CD4-positive, alpha-beta T cell treated with Interleukin-10 for 1 hour (primary cell): ENCODE measurements around the gene AGR2.
"Not testable (repeated sequence)": the region's sequence is repeated elsewhere in the genome, so short reads cannot be mapped to it uniquely, and the experiment has no call there.

Experiments used
- DNase-seq: peaks from one replicate; pipeline ENCODE4 v3.0.0-alpha.2; 2020

AGR2 gene

DNA sequence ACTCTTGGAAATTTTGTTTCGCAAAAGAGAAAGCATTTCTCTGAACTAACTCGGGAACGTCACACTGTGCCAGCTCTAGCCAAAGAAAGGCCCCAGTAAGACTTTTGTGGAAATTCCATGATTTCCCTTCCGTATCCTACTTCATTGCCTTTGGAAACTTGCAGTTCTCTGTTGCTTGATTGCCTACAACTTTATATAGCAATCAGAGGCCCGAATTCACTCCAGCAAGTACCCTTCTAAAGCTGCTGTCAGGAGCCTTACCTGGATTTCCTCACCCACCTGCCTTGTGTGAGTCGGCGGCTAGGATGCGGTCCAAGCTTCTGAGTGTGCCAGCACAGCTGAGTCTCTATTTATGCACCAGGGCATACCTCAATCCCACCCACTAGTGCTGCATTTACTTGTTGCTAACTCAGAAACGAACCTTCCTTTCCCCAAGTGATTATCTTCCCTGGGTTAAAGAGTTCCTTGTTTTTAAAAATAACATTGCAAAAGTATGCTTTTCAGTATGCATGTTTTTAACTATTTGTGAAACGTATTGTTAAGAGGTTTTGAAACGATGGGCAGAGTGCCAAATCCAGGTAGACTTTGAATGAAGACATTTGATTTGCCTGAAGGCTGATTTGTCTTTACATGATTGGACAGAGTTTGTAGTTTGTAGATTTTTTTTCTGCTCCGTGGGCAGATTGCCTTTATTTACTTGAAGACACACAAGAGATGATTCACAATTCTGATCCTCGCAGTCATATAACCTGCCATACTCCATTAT lies at the start of gene AGR2:
Gene AGR2, minus strand, starts transcription at position 326 of the 766 bp plus-strand sequence. CDS start 3,203 bp downstream, outside the sequence.
- DNase-seq = no peak

DNA sequence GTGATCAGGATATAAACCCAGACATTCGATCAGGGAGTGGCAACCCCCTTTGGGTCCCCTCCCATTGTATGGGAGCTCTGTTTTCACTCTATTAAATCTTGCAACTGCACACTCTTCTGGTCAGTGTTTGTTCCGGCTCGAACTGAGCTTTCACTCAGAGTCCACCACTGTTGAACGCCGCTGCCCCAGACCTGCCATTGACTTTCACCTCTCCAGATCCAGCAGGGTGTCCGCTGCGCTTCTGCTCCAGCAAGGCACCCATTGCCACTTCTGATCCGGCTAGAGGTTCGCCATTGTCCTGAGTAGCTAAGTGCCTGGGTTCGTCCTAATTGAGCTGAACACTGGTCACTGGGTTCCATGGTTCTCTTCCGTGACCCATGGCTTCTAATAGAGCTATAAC lies 48.4 kb upstream of the AGR2 start:
- not testable (repeated sequence) for DNase-seq

DNA sequence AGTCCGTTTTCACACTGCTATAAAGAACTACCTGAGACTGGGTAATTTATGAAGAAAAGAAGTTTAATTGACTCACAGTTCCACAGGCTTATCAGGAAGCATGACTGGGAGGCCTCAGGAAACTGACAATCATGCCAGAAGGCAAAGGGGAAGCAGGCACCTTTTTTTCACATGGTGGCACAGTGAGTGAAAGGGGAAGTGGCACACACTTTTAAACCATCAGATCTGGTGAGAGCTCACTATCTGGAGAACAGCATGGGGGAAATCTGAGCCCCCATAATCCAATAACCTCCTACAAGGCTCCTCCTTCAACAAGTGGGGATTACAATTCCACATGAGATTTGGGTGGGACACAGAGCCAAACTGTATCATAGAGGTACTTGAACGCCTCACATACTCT lies 47.0 kb upstream of the AGR2 start:
- DNase-seq = peak; percentile 3

DNA sequence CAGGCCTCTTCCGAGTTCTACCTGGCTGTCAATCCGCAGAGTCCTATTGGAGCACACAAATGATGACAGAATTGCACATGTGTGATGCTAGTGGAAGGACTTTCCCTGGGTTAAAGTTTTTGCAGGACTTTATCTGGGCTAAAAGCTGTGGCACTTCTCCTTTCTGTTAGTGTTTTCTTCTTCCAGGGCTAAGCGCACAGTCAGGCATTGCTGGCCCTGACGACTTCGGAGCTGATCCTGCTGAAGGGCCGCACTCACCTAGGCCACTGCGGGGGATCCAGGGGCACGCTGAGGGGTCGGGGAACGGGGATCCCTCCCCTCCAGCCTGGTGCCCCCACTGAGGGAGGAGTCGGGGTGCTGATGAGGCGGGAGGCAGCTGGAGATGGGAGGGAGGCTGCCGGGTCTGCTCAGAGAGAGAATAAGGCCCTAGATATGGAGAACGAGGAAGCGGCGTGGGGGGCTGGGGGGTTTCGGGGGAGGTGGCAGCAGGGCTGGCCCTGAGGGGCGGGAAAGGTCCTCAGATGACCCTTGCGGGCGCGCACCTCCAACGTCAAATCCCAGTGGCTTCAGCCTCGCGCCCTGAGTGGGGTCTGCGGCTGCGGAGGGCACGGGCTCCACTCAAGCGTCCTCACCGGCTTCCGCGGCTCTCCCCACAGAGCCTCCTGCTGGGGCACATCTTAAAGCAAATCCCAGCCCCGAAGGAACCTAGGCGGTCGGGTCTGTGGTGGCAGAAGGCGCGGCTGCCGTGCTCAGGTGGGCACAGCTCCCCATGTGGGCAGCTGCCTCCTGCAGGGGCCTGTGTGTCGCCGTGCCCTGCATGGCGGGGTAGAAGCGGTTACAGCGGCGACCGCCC lies 46.0 kb upstream of the AGR2 start:
- no peak for DNase-seq

DNA sequence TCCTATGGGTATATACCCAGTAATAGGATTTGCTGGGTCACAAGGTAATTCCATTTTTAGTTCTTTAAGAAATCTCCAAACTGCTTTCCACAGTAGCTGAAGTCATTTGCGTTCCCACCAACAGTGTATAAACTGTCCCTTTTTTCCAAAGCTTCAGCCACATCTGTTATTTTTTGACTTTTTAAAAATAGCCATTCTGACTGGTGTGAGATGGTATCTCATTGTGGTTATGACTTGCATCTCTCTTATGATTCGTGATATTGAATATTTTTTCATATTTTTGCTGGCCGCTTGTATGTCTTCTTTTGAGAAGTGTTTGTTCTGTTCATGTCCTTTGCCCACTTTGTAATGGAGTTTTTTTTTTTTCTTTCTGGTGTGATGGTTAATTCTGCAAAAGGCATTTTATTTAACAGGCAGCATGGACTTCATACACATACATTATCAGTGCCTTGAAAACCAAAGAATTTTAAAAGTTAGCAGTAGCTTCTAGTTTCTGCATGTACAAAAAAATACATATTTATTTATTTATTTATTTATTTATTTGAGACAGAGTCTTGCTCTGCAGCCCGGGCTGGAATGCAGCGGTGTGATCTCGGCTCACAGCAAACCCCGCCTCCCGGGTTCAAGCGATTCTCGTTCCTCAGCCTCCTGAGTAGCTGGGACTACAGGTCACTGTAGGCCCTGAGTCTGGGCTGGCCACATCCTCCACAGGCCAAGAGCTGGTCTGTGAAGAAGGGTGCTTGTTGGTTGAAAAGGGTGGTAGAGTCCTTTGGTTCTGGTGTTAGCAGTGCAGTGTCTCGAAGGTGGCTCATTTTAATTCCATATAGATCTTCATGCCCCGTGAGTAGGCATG lies 44.7 kb upstream of the AGR2 start:
- DNase-seq = no peak

DNA sequence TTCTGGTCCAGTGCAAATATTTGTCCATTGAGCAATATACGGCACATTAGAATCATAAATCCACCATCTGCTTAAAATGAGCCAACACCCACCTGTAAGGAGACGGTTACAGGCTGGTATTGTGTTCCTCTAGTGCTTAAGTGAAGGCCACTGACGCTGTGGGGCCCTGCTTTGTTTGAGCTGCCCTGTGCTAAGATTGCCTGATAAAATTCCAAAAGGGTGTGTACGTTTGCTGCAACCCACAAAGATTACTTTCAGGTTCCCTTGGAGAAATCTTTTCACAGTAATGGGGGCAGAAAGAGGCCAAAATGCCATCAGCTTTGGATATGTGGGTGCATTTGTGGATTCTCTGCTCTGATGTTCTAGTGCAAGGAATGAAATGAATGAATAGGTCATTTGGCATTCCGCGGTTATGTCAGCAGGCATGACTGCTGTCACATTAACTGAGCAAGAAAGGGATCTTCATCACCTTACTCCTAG lies 42.6 kb upstream of the AGR2 start:
- no peak for DNase-seq

DNA sequence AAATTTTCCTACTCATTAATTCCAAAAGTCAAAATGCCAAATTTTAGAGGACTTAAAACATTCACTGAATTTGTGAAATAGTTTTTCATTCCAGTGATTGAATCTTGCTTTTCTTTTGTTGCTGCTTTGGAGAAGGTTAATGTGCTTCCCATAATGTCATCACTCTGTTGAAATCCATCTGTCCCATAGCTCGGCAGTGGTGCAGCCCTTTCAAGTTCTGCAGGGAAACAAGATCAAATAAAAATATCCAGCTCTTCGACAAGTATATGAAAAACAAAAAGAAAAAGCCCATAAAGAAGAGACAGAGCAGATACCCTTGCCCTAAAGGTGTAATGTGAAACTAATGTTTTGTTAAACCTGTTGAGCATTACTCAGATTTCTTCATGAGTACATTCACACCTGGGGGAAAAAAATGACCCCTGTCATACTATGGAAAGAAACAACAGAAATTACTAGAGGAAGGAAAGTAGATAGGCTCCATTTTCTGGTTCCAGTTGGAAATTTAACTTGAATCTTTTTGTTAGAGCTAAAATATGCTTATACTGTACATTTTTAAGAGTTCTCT lies 41.9 kb upstream of the AGR2 start:
- no peak for DNase-seq

DNA sequence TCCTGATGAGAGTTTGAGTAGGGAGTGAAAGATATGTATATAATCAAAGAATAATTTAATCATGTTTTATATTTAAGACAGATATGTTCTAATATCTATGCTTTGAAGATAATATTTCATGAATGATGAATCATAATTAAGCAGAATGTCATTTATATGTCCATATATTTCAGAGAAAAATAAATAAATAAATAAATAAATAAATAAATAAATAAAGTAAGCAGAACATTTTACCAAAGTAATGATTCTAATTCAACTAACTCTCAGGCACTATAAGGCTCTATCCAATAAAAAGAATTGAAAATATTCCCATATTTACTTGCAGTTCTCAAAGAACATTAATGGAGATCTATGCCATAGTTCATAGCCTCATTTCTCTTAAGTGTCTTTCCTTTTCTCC lies 40.9 kb upstream of the AGR2 start:
- no peak for DNase-seq

DNA sequence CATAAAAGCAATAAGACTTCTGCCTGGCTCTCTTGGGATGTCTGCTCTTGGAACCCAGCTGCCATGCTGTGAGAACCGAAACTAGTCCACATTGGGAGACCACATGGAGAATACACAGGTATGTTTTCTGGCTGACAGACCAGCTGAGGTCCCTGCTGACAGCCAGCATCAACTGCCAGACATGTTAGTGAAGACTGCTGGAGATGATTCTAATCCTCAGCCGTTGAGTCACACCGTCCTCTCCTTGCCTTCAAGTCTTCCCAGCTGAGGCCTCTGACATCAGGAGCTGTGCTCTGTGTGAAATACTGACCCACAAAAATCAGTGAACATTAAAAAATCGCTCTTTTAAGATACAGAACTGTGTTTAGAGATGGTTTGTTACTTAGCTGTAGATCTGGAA lies 36.9 kb upstream of the AGR2 start:
- DNase-seq = no peak

DNA sequence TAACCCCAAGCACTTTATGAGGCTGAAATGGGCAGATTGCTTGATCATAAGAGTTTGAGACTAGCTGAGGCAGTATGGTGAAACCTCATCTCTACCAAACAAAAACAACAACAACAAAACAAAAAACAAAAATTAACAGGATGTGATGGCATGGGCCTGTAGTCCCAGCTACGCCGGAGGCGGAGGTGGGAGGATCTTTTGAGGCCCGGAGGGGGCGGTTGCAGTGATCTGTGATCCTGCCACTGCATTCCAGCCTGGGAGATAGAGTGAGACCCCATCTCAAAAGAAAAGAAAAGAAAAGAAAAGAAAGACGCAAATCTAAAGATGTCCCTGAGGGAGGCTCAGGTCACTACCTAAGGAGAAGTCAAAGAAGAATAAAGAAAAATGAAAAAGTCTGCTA lies 35.3 kb upstream of the AGR2 start:
- DNase-seq = no peak

DNA sequence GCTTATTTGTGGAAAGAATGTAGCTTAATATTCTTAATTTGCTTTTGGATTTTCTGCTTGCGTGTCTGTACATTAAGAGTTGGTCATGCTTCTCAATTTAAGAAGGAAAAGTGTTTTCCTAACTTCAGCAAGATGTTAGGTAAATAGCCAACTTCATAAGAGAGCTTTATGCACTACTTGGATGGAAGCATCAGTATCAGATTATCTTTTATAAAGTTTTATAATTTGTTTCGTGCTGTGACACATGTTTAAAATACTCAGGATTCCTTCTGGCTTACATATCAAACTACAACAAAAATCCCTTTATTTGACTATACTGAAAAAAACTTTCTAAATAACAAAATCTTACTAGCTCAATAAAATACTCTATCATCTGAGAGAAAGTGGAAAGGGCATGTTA lies 34.8 kb upstream of the AGR2 start:
- no peak for DNase-seq

DNA sequence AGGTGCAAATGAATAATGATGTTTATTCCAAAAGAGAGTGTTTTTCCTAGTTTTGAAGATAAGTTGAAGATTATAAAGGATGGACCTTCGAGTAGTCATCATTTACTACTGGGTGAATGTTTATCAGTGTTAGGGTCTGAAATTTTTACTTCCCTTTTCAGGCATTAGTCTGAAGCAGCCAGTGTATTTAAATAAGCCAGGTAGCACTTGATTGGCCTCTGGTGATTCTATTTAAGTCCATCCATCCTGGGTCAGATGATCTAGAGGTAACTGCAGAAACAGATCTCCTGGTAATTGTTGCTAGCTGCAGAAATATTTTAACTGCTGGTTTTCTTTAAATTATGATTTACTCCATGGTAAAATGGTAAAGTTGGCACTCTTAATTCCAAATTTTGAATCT lies 34.1 kb upstream of the AGR2 start:
- DNase-seq = no peak

DNA sequence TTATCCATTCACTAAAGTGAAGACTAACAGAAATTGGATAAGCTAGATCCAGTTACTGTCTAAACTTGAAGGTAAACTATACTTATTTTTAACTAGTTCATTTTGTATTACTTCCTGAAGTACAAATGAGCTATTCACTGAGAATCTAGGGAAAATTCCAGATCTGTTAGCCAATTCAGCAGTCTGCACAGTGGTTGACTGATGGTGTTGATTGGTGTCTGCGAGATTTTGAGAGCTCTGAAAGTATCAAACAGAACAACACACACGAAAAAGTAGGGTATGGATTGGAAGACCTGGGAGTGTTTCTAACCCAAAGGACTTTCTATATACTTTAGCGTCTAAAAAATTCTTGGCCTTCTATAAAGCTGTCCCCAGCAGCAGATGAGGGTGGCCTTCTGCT lies 33.6 kb upstream of the AGR2 start:
- no peak for DNase-seq

DNA sequence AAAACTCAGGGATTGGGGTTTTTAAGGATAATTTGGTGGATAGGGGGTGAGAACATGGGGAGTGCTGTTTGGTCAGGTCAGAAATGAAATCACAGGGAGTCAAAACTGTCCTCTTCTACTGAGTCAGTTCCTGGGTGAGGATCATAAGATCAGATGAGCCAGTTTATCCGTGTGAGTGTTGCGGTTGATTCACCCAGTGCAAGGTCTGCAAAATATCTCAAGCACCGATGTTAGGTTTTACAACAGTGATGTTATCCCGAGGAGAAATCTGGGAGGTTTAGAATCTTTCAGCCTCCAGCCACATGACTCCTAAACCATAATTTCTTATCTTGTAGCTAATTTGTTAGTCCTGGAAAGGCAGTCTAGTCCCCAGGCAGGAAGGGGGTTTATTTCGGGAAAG lies 31.7 kb upstream of the AGR2 start:
- DNase-seq = no peak

DNA sequence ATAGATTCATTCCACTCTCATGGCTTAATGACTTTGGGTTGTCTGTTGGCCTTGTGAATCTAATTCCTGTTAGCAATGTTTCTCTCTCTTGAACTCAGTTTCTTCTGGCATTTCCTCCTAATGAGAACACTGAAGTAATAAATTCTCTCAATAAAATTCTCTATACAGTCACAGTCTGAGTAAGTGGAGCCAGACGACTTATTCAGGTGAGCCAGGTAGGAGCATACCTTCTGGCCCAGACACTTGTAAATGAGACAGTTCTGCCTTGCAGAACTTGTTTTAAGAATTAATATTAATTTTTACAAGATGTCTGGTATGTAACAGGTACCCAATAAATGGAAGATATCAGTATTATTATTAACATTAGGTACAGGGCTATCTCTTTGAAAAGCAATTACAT lies 28.6 kb upstream of the AGR2 start:
- no peak for DNase-seq

DNA sequence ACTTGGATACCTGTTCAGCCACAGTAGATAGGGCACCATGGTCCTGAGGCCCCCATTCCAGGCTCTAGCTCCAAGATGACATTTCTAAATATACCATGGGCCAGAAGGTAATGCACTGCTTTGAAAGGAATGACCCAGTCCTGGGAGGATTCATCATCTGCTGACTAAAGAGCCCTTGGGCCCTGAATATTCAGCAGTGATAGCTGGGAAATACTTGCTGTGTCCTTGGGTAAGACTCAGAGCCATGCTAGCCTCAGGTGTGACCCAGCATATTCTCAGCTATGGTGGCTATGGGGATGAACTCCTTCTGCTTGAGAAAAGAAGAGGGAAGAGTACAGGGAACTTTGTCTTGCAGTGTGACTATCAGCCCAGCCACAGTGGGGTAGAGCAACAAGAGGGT lies 21.3 kb upstream of the AGR2 start:
- no peak for DNase-seq

DNA sequence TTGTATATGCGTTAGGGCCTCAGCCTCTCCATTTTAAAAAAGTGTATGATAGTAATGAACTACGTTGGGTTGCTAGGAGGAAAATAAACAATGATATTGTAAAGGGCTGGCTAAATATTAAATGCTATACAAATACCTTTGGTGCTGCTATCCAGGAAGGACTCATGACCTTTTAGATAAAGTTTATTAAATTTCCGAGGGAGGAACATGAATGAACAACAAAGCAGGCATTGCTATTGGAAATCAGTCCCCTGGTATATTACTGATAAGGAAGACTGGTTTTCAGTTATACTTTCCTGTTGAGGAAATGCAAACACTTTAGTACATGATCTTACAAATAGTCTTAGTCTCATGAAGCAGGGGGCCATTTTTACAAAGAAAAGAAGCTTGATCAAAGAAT lies 17.2 kb upstream of the AGR2 start:
- DNase-seq = no peak

DNA sequence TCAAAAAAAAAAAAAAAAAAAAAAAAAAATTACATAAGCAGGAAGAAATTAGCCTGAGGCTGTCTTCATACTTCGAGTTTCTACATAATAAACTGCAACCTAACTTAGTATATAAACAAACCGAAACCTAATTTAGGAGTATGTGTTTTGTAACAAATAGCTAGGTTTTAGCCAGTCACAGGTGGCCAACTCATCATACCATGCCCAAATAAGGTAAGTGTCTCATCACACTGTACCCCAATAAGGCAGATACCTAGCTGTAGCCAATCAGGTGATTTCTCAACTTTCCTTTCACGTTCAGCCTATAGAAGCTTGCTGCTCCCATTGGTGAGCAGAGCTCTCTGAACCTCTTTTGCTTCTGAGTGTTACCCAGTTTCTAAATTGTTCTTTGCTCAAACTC lies 13.9 kb upstream of the AGR2 start:
- DNase-seq = no peak

DNA sequence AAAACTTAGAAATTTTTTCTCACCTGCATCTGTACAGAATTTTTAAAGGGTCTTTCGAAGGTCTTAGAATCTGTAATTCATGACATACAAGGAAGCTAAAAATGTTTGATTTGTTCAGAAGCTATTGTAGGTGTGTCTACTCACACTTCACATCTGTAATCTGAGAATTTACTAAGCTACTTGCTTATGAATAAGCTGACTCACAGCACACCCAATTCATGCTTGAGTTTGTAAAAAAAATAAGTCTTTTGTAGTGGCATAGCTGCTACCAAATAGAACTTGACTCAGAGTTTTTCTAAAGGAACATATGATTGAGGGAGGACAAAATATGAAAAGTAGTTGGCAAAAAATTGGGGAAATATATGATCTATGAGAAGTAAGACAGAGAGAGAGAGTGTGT lies 12.7 kb upstream of the AGR2 start:
- no peak for DNase-seq

DNA sequence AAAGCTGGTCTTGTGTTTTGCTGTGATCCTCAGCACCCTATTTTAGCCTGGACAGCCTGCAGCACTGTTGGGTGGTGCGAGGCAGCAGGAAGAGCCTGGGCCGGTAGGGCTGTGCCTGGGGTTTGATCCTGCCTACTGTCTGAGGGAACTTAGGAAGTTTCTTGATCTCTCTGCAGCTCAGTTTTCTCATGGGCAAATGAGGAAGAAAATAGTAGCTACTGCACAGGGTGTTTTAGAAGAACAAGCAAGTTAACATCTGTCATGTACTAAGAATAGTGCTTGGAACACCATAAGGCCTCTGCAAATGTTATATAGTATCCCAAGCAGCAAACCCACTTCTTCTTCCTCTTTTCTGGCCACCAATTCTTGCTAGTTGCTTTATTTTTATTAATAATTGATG lies 12.0 kb upstream of the AGR2 start:
- DNase-seq = no peak

DNA sequence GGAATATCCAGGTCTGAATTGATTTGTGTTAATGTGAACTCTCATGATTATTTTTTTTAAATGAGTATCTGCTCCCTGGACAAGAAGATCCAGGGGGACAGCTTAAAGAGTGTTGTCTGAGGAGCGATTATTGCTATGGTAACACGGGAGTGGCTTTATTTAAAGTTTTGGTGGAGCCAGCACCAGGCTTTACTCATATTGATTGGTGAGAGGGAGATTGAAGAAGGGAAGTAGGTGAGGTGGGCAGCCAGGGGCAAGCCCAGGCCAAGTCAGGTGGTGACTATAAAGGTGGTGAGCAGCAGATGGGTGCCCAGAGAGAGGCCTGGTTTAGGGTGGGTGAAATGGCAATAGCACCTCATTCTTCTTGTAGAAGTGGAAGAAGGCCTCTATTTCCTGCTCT lies 10.2 kb upstream of the AGR2 start:
- DNase-seq = no peak

DNA sequence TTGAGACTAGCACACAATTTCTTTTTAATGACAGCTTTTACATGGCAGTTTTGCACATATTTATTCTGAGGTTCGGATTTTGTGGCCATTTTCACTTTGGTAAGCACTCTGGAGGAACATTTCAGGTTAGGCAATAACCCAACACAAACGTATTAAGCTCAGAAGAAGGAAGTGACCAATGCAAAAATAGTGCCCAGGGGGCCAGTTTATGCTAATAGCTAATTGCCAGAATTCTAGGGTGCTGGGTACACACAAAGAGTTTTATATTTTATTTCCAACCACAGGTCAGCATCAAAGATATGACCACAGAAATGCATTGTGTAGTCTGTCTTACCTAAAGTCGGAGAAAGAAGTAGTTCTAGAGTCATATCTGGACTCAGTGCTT lies 8.4 kb upstream of the AGR2 start:
- DNase-seq = no peak
